ENCODE results near the gene SYT8. TPM values are rescaled to one million over a fixed set of nuclear protein-coding genes. Genes with fewer than 3 reads are reported as not detected.

Gene SYT8
- polyA plus RNA-seq, 1 donor from 2014 or later, result not detected

DNA sequence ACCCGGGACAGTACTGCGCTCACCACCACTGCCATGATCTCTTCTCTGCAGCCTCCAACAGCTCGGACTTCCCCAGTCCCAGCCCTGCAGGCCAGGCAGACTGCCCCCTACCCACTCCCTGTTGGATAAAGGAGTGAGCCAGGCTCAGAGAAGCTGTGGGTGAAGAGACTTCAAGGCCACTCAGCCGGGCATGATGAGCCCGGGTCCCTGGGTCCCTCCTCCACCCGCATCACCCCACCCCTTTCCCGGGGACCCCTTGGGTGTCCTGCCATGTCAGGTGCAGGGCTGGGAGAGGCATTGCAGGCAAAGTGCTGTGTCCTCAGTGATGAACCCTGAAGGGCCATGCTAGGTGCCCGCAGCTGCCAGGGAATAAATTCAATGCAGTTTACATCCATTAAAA is 32.6 kb downstream of the SYT8 start:
- Histone ChIP-seq H3K27me3 (ENCODE audit: insufficient read depth, low read depth, low read length) (no peaks in the 10 kb centered on the region), H3K4me3 (ENCODE audit: low read length) (no peak overlapping the region), H3K79me2 (replicated peaks; ENCODE audit: insufficient read depth, low read length) (no peaks in the 10 kb centered on the region), H3K9me2 (ENCODE audit: insufficient read depth, low read length) (no peaks in the 10 kb centered on the region), H3K9ac (ENCODE audit: low read length) (no peak overlapping the region), H4K20me1 (ENCODE audit: insufficient read depth) (no peaks in the 10 kb centered on the region), H3K4me2 (ENCODE audit: low read length) (no peak overlapping the region), H3K36me3 (ENCODE audit: insufficient read depth, low read length) (no peaks in the 10 kb centered on the region), H2AFZ (ENCODE audit: low read depth, low read length) (no peak overlapping the region), H3K27ac (ENCODE audit: low read length) (no peak overlapping the region), H3F3A (ENCODE audit: insufficient read depth, low read length, poor library complexity, severe bottlenecking) (no peaks in the 10 kb centered on the region), H3K9me3 (ENCODE audit: low read length) (no peaks in the 10 kb centered on the region)
- TF ChIP-seq SMC3 (conservative IDR thresholded peaks at IDR 0.05; ENCODE audit: poor library complexity), result no peak
- TF ChIP-seq EP300 (conservative IDR thresholded peaks at IDR 0.05; ENCODE audit: poor library complexity, severe bottlenecking), result no peak
- TF ChIP-seq RAD21 (conservative IDR thresholded peaks at IDR 0.05), result no peak
- TF ChIP-seq, protein P1, sequence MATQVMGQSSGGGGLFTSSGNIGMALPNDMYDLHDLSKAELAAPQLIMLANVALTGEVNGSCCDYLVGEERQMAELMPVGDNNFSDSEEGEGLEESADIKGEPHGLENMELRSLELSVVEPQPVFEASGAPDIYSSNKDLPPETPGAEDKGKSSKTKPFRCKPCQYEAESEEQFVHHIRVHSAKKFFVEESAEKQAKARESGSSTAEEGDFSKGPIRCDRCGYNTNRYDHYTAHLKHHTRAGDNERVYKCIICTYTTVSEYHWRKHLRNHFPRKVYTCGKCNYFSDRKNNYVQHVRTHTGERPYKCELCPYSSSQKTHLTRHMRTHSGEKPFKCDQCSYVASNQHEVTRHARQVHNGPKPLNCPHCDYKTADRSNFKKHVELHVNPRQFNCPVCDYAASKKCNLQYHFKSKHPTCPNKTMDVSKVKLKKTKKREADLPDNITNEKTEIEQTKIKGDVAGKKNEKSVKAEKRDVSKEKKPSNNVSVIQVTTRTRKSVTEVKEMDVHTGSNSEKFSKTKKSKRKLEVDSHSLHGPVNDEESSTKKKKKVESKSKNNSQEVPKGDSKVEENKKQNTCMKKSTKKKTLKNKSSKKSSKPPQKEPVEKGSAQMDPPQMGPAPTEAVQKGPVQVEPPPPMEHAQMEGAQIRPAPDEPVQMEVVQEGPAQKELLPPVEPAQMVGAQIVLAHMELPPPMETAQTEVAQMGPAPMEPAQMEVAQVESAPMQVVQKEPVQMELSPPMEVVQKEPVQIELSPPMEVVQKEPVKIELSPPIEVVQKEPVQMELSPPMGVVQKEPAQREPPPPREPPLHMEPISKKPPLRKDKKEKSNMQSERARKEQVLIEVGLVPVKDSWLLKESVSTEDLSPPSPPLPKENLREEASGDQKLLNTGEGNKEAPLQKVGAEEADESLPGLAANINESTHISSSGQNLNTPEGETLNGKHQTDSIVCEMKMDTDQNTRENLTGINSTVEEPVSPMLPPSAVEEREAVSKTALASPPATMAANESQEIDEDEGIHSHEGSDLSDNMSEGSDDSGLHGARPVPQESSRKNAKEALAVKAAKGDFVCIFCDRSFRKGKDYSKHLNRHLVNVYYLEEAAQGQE (IDR thresholded peaks at IDR 0.05; ENCODE audit: borderline replicate concordance), result no peak
- TF ChIP-seq MXI1 (conservative IDR thresholded peaks at IDR 0.05; ENCODE audit: poor library complexity, severe bottlenecking), result no peak
- no peak for TF ChIP-seq EZH2 (IDR thresholded peaks at IDR 0.05; ENCODE audit: borderline replicate concordance, insufficient read depth, low read length, poor library complexity, severe bottlenecking)
- no peak for TF ChIP-seq TAF1 (IDR thresholded peaks at IDR 0.05; ENCODE audit: low read depth)
- TF ChIP-seq, protein P2, sequence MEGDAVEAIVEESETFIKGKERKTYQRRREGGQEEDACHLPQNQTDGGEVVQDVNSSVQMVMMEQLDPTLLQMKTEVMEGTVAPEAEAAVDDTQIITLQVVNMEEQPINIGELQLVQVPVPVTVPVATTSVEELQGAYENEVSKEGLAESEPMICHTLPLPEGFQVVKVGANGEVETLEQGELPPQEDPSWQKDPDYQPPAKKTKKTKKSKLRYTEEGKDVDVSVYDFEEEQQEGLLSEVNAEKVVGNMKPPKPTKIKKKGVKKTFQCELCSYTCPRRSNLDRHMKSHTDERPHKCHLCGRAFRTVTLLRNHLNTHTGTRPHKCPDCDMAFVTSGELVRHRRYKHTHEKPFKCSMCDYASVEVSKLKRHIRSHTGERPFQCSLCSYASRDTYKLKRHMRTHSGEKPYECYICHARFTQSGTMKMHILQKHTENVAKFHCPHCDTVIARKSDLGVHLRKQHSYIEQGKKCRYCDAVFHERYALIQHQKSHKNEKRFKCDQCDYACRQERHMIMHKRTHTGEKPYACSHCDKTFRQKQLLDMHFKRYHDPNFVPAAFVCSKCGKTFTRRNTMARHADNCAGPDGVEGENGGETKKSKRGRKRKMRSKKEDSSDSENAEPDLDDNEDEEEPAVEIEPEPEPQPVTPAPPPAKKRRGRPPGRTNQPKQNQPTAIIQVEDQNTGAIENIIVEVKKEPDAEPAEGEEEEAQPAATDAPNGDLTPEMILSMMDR (IDR thresholded peaks at IDR 0.05; ENCODE audit: poor library complexity, severe bottlenecking), result no peak
- no peak for TF ChIP-seq POLR2AphosphoS5 (IDR thresholded peaks at IDR 0.05)

DNA sequence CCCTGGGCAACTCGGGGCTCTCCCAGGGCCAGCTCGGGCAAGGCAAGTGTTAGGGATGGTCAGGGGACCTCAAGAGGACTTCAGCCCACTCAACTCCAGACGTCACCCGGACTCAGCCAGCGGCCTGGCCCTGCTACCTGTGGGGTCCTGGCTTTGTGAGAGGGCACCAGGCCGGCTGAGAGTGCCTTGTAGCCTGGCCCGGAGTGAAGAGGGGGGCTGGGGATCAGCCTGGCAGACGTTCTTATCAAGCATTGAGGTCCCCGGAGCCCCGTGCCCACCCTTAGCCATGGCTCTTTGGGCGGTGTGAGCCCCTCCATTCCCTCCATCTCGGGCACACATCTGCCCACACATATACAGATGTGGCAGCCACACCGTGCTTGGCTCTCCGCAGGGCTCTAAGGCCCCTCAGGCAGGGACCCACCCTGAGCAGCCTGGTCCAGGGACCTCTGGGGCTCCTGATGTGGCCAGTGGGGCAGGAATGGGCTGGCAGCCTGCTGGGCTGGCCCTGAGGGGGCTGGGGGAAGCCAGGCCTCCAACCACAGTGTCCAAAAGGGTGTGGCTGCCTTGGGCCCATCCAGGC is 33.4 kb downstream of the SYT8 start:
- no peak overlapping the region for H3K9ac ChIP-seq (ENCODE audit: low read length)
- H3F3A ChIP-seq (ENCODE audit: insufficient read depth, low read length, poor library complexity, severe bottlenecking), result no peaks in the 10 kb centered on the region
- no peaks in the 10 kb centered on the region for H4K20me1 ChIP-seq (ENCODE audit: insufficient read depth)
- no peak overlapping the region for H3K4me2 ChIP-seq (ENCODE audit: low read length)
- no peaks in the 10 kb centered on the region for H3K9me3 ChIP-seq (ENCODE audit: low read length)
- H3K27ac ChIP-seq (ENCODE audit: low read length), result no peak overlapping the region
- H3K79me2 ChIP-seq (replicated peaks; ENCODE audit: insufficient read depth, low read length), result no peaks in the 10 kb centered on the region
- no peak overlapping the region for H3K4me3 ChIP-seq (ENCODE audit: low read length)
- H3K36me3 ChIP-seq (ENCODE audit: insufficient read depth, low read length), result no peaks in the 10 kb centered on the region
- no peak overlapping the region for H2AFZ ChIP-seq (ENCODE audit: low read depth, low read length)
- TF ChIP-seq RAD21 (conservative IDR thresholded peaks at IDR 0.05) (no peak), TAF1 (IDR thresholded peaks at IDR 0.05; ENCODE audit: low read depth) (no peak), POLR2AphosphoS5 (IDR thresholded peaks at IDR 0.05) (no peak), SMC3 (conservative IDR thresholded peaks at IDR 0.05; ENCODE audit: poor library complexity) (no peak), EP300 (conservative IDR thresholded peaks at IDR 0.05; ENCODE audit: poor library complexity, severe bottlenecking) (no peak), EZH2 (IDR thresholded peaks at IDR 0.05; ENCODE audit: borderline replicate concordance, insufficient read depth, low read length, poor library complexity, severe bottlenecking) (no peak), MXI1 (conservative IDR thresholded peaks at IDR 0.05; ENCODE audit: poor library complexity, severe bottlenecking) (no peak)
- TF ChIP-seq, protein P2 (IDR thresholded peaks at IDR 0.05; ENCODE audit: poor library complexity, severe bottlenecking), result no peak
- TF ChIP-seq, protein P1 (IDR thresholded peaks at IDR 0.05; ENCODE audit: borderline replicate concordance), result no peak
- no peaks in the 10 kb centered on the region for H3K9me2 ChIP-seq (ENCODE audit: insufficient read depth, low read length)
- H3K27me3 ChIP-seq (ENCODE audit: insufficient read depth, low read depth, low read length), result no peaks in the 10 kb centered on the region

All from neural cell (in vitro differentiated cells).